GM08714 (cell line): ENCODE results near the gene SCG2.

Experiments
- H3K4me3 ChIP-seq: fragments of 200-500 bp; sonication (Bioruptor generic); 2 replicates; pipeline ENCODE4 v1.5.1; 2014; ENCODE audit warnings: mild to moderate bottlenecking, low read length, inconsistent platforms
- ZNF274 ChIP-seq: IDR thresholded peaks from 2 replicates; pipeline ENCODE4 v1.6.1; 2012; ENCODE audit warnings: mild to moderate bottlenecking, low read depth, low read length

The SCG2 gene

GRCh38 chr2:223566396-223566795 lies 35.8 kb downstream of the SCG2 start:
- H3K4me3 ChIP-seq: no peak overlapping the region
- TF ChIP-seq ZNF274: no peak

GRCh38 chr2:223563462-223563861 lies 38.7 kb downstream of the SCG2 start:
- H3K4me3 ChIP-seq: no peak overlapping the region
- TF ChIP-seq ZNF274: no peak

- no peak for TF ChIP-seq ZNF274
- no peak overlapping the region for H3K4me3 ChIP-seq
Observed at GRCh38 chr2:223562078-223562477, 40.1 kb downstream of the SCG2 start.

GRCh38 chr2:223560749-223561435 lies 41.3 kb downstream of the SCG2 start:
- TF ChIP-seq ZNF274: no peak
- no peak overlapping the region for H3K4me3 ChIP-seq

- no peak for TF ChIP-seq ZNF274
- no peak overlapping the region for H3K4me3 ChIP-seq
Observed at GRCh38 chr2:223558970-223559369, 43.2 kb downstream of the SCG2 start.

- H3K4me3 ChIP-seq: no peak overlapping the region
- TF ChIP-seq ZNF274: no peak
Observed at GRCh38 chr2:223554923-223555322, 47.2 kb downstream of the SCG2 start.

DNA sequence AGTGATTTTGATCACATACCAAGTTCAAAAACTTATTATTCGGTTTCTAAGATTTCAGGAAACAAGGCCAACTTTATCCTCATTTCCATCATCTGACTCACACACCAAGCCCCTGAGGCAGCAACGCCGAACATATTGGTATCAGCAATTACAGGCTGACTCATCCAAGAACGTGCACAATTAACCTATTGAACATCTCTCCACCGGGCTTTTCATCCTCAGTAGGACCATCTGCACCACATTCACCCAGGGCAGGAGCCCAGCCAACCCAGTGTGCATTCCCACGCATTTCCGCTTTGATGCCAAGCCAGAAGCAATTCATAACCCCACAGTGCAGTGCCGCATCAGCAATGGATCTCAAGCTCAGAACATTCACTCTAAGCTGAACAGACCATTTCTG lies 52.9 kb downstream of the SCG2 start:
- no peak overlapping the region for H3K4me3 ChIP-seq
- no peak for TF ChIP-seq ZNF274

- no peak overlapping the region for H3K4me3 ChIP-seq
- TF ChIP-seq ZNF274: no peak
Observed at GRCh38 chr2:223548194-223548593, 54.0 kb downstream of the SCG2 start.
